OCI-LY7 (cell line): ENCODE measurements around the gene HMGCLL1. TPM values are rescaled to one million over a fixed set of nuclear protein-coding genes. Genes with fewer than 3 reads are reported as not detected.

Source experiments
- BruUV-seq: library from RNA; stranded (reverse); fragments of 400-500 nt; replicated peaks from 2 replicates; lab custom pipeline; 2021; lab: Mats Ljungman, UMichigan
- CTCF ChIA-PET: fragments of 300-600 bp; sonication (Branson Sonifier 250); formaldehyde crosslinking; loops from one replicate; lab custom pipeline; 2022; ENCODE audit warnings: antibody characterized with exemption; ENCODE audit not compliant: unreplicated experiment; lab: Charles Lee
- POLR2A ChIA-PET: fragments of 300-600 bp; sonication (Branson Sonifier 250); formaldehyde crosslinking; loops from one replicate; lab custom pipeline; 2022; ENCODE audit warnings: antibody characterized with exemption; lab: Charles Lee
- DNase-seq: peaks from one replicate; pipeline ENCODE4 v3.0.0-alpha.2; 2015; ENCODE audit warnings: low spot score
- H2AFZ ChIP-seq: fragments of 200-600 bp; sonication (generic), shearing (Covaris generic); 2 replicates; pipeline ENCODE4 v1.6.1; 2014; ENCODE audit warnings: mild to moderate bottlenecking, antibody characterized with exemption, low read length, moderate library complexity
- H3K27ac ChIP-seq: fragments of 200-600 bp; sonication (generic); 2 replicates; pipeline ENCODE4 v1.5.1; 2014; ENCODE audit warnings: mixed run types, low read depth, mild to moderate bottlenecking, moderate library complexity, low read length, inconsistent platforms; ENCODE audit not compliant: poor library complexity, severe bottlenecking
- H3K36me3 ChIP-seq: fragments of 200-600 bp; sonication (generic); 2 replicates; pipeline ENCODE4 v1.6.1; 2014; ENCODE audit warnings: mild to moderate bottlenecking, antibody characterized with exemption, low read length, moderate library complexity, mixed read lengths; ENCODE audit not compliant: insufficient read depth
- H3K4me1 ChIP-seq: fragments of 200-600 bp; sonication (generic); 2 replicates; pipeline ENCODE4 v1.5.1; 2014; ENCODE audit warnings: mild to moderate bottlenecking, low read length; ENCODE audit not compliant: insufficient read depth, poor library complexity, severe bottlenecking
- H3K4me2 ChIP-seq: fragments of 200-600 bp; sonication (generic); 2 replicates; pipeline ENCODE4 v1.6.1; 2014; ENCODE audit warnings: mild to moderate bottlenecking, low read length
- H3K4me3 ChIP-seq: fragments of 200-600 bp; sonication (generic); 2 replicates; pipeline ENCODE4 v1.5.1; 2014; ENCODE audit warnings: mild to moderate bottlenecking, low read depth, low read length; ENCODE audit not compliant: poor library complexity, severe bottlenecking
- H3K79me2 ChIP-seq: fragments of 200-600 bp; sonication (generic); 2 replicates; pipeline ENCODE4 v1.6.1; 2016; ENCODE audit warnings: low read depth, mild to moderate bottlenecking, low read length, moderate library complexity, mixed read lengths; ENCODE audit not compliant: insufficient read depth
- H3K9me2 ChIP-seq: fragments of 200-600 bp; sonication (generic); 2 replicates; pipeline ENCODE4 v1.6.1; 2016; ENCODE audit warnings: mild to moderate bottlenecking, low read length, mixed read lengths; ENCODE audit not compliant: insufficient read depth
- H3K9me3 ChIP-seq: fragments of 200-600 bp; sonication (generic); 2 replicates; pipeline ENCODE4 v1.6.1; 2014; ENCODE audit warnings: mild to moderate bottlenecking, mixed run types, low read length, mixed read lengths
- H4K20me1 ChIP-seq: fragments of 200-600 bp; sonication (generic); 2 replicates; pipeline ENCODE4 v1.6.1; 2014; ENCODE audit warnings: mild to moderate bottlenecking, antibody characterized with exemption, low read length, moderate library complexity, mixed read lengths; ENCODE audit not compliant: insufficient read depth
- EZH2phosphoT487 ChIP-seq: fragments of 200-600 bp; sonication (generic); IDR thresholded peaks from 2 replicates; pipeline ENCODE4 v1.6.1; 2018; ENCODE audit warnings: low read depth, borderline replicate concordance, mild to moderate bottlenecking, mixed run types, antibody characterized with exemption, low read length, moderate library complexity, mixed read lengths
- intact Hi-C: fragments of 100-400 bp; cut with micrococcal nuclease; formaldehyde crosslinking; loops from one replicate; pipeline ENCODE4 v1.10.0; 2022; ENCODE audit not compliant: unreplicated experiment
- total RNA-seq, 2 experiments: library from RNA; depleted of rRNA in 1 of 2; stranded (reverse); fragments of >200 nt in 1 of 2; shearing (Covaris generic) in 1 of 2; gene quantifications; 2 replicates each; pipeline ENCODE4 v1.2.3, GENCODE V29; 2014 to 2022
- TF ChIP-seq, protein P1 (sequence below): fragments of 200-600 bp; sonication (generic); conservative IDR thresholded peaks from 2 replicates; pipeline ENCODE4 v1.5.1; 2014; ENCODE audit warnings: mild to moderate bottlenecking, antibody characterized with exemption, low read length, moderate library complexity, mixed read lengths

Gene HMGCLL1
- total RNA-seq, 2 experiments from 2014 or later: not detected

DNA sequence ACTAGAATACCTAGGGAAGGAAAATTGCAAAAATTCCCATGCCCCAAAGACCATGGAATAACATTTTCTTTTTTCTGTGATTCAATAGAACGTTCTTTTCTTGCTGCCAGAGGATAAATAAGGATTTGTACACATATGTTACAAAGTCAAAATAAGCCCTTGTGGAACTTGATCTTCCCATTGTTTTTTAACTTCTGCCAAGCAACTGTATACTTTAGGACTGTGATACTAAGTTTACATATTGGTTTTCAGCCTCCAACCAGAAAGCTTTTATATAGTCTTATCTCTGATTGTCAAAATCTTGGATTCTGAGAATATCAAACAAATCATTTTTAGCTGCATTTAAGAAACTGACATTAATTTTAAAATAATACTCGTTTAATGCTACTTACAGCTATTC, 84.6 kb downstream of the HMGCLL1 start:
- no peak for TF ChIP-seq EZH2phosphoT487
- TF ChIP-seq, protein P1, sequence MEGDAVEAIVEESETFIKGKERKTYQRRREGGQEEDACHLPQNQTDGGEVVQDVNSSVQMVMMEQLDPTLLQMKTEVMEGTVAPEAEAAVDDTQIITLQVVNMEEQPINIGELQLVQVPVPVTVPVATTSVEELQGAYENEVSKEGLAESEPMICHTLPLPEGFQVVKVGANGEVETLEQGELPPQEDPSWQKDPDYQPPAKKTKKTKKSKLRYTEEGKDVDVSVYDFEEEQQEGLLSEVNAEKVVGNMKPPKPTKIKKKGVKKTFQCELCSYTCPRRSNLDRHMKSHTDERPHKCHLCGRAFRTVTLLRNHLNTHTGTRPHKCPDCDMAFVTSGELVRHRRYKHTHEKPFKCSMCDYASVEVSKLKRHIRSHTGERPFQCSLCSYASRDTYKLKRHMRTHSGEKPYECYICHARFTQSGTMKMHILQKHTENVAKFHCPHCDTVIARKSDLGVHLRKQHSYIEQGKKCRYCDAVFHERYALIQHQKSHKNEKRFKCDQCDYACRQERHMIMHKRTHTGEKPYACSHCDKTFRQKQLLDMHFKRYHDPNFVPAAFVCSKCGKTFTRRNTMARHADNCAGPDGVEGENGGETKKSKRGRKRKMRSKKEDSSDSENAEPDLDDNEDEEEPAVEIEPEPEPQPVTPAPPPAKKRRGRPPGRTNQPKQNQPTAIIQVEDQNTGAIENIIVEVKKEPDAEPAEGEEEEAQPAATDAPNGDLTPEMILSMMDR: no peak
- H3K4me3 ChIP-seq: no peak overlapping the region
- no peak overlapping the region for H2AFZ ChIP-seq
- no TSS peak for BruUV-seq
- no peaks in the 10 kb centered on the region for H4K20me1 ChIP-seq
- no peaks in the 10 kb centered on the region for H3K4me1 ChIP-seq
- no peak overlapping the region for H3K4me2 ChIP-seq
- CTCF ChIA-PET: no interaction called here
- POLR2A ChIA-PET: no interaction called here
- H3K79me2 ChIP-seq: no peaks in the 10 kb centered on the region
- no peaks in the 10 kb centered on the region for H3K9me2 ChIP-seq
- no peaks in the 10 kb centered on the region for H3K9me3 ChIP-seq
- no peak for DNase-seq
- H3K27ac ChIP-seq: no peak overlapping the region
- no peaks in the 10 kb centered on the region for H3K36me3 ChIP-seq
- intact Hi-C loops: no loop called here

DNA sequence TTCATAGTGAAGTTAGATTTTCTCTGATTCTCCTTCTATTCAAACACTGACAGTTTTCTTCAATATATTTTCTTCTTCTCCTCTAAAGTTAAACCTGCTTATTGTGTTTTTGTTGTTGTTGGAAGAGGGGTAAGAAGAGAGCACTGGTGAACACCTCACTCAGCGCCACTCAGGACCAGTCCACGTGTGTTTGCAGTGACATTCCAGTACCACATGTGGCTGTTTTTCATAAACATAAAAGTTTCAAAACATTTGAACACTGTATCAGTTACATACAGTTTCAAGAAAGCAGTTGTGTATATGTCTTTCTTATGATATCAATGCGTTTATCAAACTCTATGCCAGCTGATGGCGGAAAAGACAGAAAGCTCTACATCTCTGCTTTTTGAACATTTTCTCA, 86.7 kb downstream of the HMGCLL1 start:
- H3K4me2 ChIP-seq: no peak overlapping the region
- no peak for DNase-seq
- H3K4me1 ChIP-seq: no peaks in the 10 kb centered on the region
- H4K20me1 ChIP-seq: no peaks in the 10 kb centered on the region
- TF ChIP-seq, protein P1: no peak
- no peak for TF ChIP-seq EZH2phosphoT487
- no peak overlapping the region for H3K4me3 ChIP-seq
- no peak overlapping the region for H3K27ac ChIP-seq
- no TSS peak for BruUV-seq
- intact Hi-C loops: no loop called here
- H3K9me2 ChIP-seq: no peaks in the 10 kb centered on the region
- no peaks in the 10 kb centered on the region for H3K9me3 ChIP-seq
- H3K79me2 ChIP-seq: no peaks in the 10 kb centered on the region
- CTCF ChIA-PET: no interaction called here
- H2AFZ ChIP-seq: no peak overlapping the region
- POLR2A ChIA-PET: no interaction called here
- H3K36me3 ChIP-seq: no peaks in the 10 kb centered on the region

DNA sequence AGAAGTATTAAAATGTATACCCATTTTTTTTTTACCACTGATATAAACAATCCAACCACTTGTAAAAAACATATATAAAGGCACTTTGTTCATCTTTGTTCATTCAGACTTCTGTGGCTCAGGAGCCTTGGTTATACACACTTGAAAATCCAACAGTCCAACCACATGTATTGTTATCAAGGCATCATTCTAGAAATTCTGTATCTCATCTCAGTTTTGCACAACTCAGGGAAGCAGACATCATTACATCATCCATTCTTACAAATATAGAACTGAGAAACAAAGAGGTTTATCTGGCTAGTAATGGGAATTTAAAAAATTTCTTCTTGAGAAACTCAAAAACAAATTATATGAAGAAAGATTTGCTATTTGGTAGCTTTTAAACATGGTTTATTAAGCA, 88.1 kb downstream of the HMGCLL1 start:
- CTCF ChIA-PET: no interaction called here
- Histone ChIP-seq H3K4me3 (no peak overlapping the region), H3K9me2 (no peaks in the 10 kb centered on the region), H2AFZ (no peak overlapping the region), H3K79me2 (no peaks in the 10 kb centered on the region), H3K9me3 (no peaks in the 10 kb centered on the region), H3K27ac (no peak overlapping the region), H3K36me3 (no peaks in the 10 kb centered on the region), H4K20me1 (no peaks in the 10 kb centered on the region), H3K4me1 (no peaks in the 10 kb centered on the region), H3K4me2 (no peak overlapping the region)
- intact Hi-C loops: no loop called here
- DNase-seq: no peak
- no peak for TF ChIP-seq EZH2phosphoT487
- TF ChIP-seq, protein P1: no peak
- BruUV-seq: no TSS peak
- POLR2A ChIA-PET: interaction anchor here (0.6 to 1.0 kb wide), 2 partner anchors 8 to 1429 kb away, joined by 3 to 4 read pairs; no protein-coding TSS in a partner anchor
